Measurements from ENCODE around the gene PLCB3.

DNA sequence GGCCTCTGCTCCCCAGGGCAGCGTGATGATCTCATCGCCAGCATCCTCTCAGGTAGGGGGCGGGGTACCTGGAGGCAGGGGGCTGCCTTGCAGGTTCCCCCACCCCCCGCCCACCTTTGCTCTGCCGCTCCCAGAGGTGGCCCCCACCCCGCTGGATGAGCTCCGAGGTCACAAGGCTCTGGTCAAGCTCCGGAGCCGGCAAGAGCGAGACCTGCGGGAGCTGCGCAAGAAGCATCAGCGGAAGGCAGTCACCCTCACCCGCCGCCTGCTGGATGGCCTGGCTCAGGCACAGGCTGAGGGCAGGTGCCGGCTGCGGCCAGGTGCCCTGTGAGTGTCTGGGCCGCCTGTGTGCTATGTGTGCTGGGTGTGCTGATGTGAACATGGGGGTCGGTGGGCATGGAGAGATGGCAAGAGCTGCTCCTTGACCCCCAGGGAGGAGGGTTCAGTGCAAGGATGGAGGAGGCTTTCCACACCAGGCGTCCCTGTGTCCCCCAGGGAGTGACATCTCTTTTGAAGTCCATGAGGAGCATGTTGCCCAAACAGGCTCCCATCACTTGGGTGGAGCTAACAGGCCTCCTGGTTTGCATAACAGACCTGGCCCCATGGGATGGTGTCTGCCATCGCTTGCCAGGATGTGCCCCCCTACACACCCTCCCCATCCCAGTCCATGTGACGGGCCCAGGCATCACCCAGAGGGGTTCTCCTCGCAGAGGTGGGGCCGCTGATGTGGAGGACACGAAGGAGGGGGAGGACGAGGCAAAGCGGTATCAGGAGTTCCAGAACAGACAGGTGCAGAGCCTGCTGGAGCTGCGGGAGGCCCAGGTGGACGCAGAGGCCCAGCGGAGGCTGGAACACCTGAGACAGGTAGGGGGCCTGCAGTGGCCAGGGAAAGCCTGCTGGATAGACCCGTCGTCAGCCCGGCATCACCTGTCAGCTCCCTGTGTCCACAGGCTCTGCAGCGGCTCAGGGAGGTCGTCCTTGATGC lies 14.1 kb downstream of the PLCB3 start:
- TF ChIP-seq, protein P1, sequence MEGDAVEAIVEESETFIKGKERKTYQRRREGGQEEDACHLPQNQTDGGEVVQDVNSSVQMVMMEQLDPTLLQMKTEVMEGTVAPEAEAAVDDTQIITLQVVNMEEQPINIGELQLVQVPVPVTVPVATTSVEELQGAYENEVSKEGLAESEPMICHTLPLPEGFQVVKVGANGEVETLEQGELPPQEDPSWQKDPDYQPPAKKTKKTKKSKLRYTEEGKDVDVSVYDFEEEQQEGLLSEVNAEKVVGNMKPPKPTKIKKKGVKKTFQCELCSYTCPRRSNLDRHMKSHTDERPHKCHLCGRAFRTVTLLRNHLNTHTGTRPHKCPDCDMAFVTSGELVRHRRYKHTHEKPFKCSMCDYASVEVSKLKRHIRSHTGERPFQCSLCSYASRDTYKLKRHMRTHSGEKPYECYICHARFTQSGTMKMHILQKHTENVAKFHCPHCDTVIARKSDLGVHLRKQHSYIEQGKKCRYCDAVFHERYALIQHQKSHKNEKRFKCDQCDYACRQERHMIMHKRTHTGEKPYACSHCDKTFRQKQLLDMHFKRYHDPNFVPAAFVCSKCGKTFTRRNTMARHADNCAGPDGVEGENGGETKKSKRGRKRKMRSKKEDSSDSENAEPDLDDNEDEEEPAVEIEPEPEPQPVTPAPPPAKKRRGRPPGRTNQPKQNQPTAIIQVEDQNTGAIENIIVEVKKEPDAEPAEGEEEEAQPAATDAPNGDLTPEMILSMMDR (conservative IDR thresholded peaks at IDR 0.05; ENCODE audit: low read depth, low read length): no peak
- TF ChIP-seq EZH2 (IDR thresholded peaks at IDR 0.05; ENCODE audit: borderline replicate concordance, low read depth, low read length, poor library complexity, severe bottlenecking): no peak
